Activated CD8-positive, alpha-beta T cell treated with anti-CD3 and anti-CD28 coated beads, Interleukin-2, amount 10 ng/mL, durations not matched to agents 7 days and 5 days (primary cell): ENCODE results near the gene AAGAB. TPM values are rescaled to one million over a fixed set of nuclear protein-coding genes. Genes with fewer than 3 reads are reported as not detected.

ENCODE experiments used
- ATAC-seq: fragments of 150-1000 bp; cut with Tn5 transposase; one replicate; pipeline ENCODE4 v1.10.0; 2021; ENCODE audit warnings: moderate library complexity
- CTCF ChIA-PET: fragments of 350-600 bp; sonication (Branson Sonifier 250); formaldehyde crosslinking; loops from one replicate; lab custom pipeline; 2021; ENCODE audit warnings: antibody characterized with exemption; lab: Charles Lee
- POLR2A ChIA-PET: fragments of 350-600 bp; sonication (Branson Sonifier 250); formaldehyde crosslinking; loops from one replicate; lab custom pipeline; 2021; ENCODE audit warnings: antibody characterized with exemption; lab: Charles Lee
- DNase-seq: peaks from one replicate; pipeline ENCODE4 v3.0.0-alpha.2; 2020
- H3K27ac Mint-ChIP-seq: one replicate; pipeline ENCODE4 v1.8.0; 2021; ENCODE audit warnings: mild to moderate bottlenecking, mixed read lengths
- H3K27me3 Mint-ChIP-seq: one replicate; pipeline ENCODE4 v1.8.0; 2021; ENCODE audit warnings: low read depth, mixed read lengths
- H3K36me3 Mint-ChIP-seq: one replicate; pipeline ENCODE4 v1.8.0; 2021; ENCODE audit warnings: low read depth, mixed read lengths
- H3K4me1 Mint-ChIP-seq: one replicate; pipeline ENCODE4 v1.8.0; 2021; ENCODE audit warnings: low read depth, mixed read lengths
- H3K4me3 Mint-ChIP-seq: one replicate; pipeline ENCODE4 v1.8.0; 2021; ENCODE audit warnings: mild to moderate bottlenecking, mixed read lengths
- H3K9me3 Mint-ChIP-seq: one replicate; pipeline ENCODE4 v1.8.0; 2022; ENCODE audit warnings: mixed read lengths; ENCODE audit not compliant: insufficient read depth
- total RNA-seq, 2 experiments: library from RNA; stranded (reverse); gene quantifications; one replicate each; pipeline ENCODE4 v1.2.3, GENCODE V29; 2021

The AAGAB gene
- total RNA-seq, 2 experiments from 2014 or later, result 57.2 TPM

DNA sequence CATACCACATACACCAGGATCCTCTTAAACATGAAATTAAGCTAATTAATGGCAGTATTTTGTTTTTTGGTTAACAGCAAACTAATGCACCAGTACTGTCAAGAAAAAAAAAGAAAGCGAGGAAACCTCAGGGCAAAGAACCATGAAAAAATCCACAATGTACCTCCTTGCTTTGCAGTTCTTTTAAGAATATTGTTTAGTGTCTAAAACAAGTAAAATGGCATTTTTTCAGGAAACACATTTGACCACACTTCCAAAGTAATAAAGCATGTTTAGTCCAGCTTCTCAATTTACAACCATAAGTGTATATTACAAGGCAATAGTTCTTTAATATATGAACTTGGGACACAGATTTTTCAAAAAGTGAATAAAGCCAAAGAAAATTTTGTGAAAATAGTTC, 26.6 kb downstream of the AAGAB start:
- POLR2A ChIA-PET, result no interaction called here
- H3K36me3 Mint-ChIP-seq, result peaks cover 52% of the 10 kb centered on the region

GRCh38 chr15:67227431-67227830, 27.0 kb downstream of the AAGAB start:
- DNase-seq, result no peak
- Mint-ChIP-seq H3K36me3 (peaks cover 49% of the 10 kb centered on the region), H3K4me1 (peaks cover 17% of the 10 kb centered on the region), H3K4me3 (no peak overlapping the region), H3K27ac (no peak overlapping the region), H3K27me3 (no peaks in the 10 kb centered on the region), H3K9me3 (no peaks in the 10 kb centered on the region)
- POLR2A ChIA-PET, result no interaction called here
- CTCF ChIA-PET, result interaction anchor here (2.9 kb wide), 1 partner anchor 13 kb away, joined by 9 read pairs; no protein-coding TSS in a partner anchor
- ATAC-seq, result no peak

More for the DNA sequence above, 26.6 kb downstream of the AAGAB start:
- CTCF ChIA-PET, result interaction anchor here (2.9 kb wide), 1 partner anchor 12 kb away, joined by 9 read pairs; no protein-coding TSS in a partner anchor
- peaks cover 17% of the 10 kb centered on the region for H3K4me1 Mint-ChIP-seq
- H3K27ac Mint-ChIP-seq, result no peak overlapping the region
- no peak overlapping the region for H3K4me3 Mint-ChIP-seq
- no peaks in the 10 kb centered on the region for H3K9me3 Mint-ChIP-seq
- H3K27me3 Mint-ChIP-seq, result no peaks in the 10 kb centered on the region
- no peak for DNase-seq
- no peak for ATAC-seq

DNA sequence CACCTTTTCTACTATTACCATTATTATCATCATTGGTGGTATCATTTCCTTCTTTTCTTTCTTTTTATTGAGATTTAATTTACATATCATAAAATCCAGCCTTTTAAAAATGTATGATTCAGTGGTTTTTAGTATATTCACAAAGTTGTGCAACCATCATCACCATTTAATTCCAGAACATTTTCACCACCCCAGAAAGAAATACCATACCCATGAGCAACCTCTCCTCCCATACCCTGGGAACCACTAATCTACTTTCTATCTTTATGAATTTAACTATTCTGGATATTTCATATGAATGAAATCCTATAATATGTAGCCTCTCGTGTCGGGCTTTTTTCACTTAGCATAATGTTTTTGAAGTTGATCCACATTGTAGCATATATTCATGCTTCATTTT, 29.1 kb downstream of the AAGAB start:
- peaks cover 17% of the 10 kb centered on the region for H3K4me1 Mint-ChIP-seq
- no peaks in the 10 kb centered on the region for H3K9me3 Mint-ChIP-seq
- H3K36me3 Mint-ChIP-seq, result peaks cover 35% of the 10 kb centered on the region
- ATAC-seq (no peak), DNase-seq (no peak)
- H3K27ac Mint-ChIP-seq, result no peak overlapping the region
- no peak overlapping the region for H3K4me3 Mint-ChIP-seq
- ChIA-PET CTCF (no interaction called here), POLR2A (no interaction called here)
- H3K27me3 Mint-ChIP-seq, result no peaks in the 10 kb centered on the region

GRCh38 chr15:67224889-67225288, 29.6 kb downstream of the AAGAB start:
- H3K36me3 Mint-ChIP-seq, result peaks cover 34% of the 10 kb centered on the region
- no peak overlapping the region for H3K27ac Mint-ChIP-seq
- DNase-seq, result no peak
- H3K4me1 Mint-ChIP-seq, result peaks cover 17% of the 10 kb centered on the region
- no peak for ATAC-seq
- no peaks in the 10 kb centered on the region for H3K9me3 Mint-ChIP-seq
- no peak overlapping the region for H3K4me3 Mint-ChIP-seq
- ChIA-PET POLR2A (no interaction called here), CTCF (no interaction called here)
- H3K27me3 Mint-ChIP-seq, result no peaks in the 10 kb centered on the region

DNA sequence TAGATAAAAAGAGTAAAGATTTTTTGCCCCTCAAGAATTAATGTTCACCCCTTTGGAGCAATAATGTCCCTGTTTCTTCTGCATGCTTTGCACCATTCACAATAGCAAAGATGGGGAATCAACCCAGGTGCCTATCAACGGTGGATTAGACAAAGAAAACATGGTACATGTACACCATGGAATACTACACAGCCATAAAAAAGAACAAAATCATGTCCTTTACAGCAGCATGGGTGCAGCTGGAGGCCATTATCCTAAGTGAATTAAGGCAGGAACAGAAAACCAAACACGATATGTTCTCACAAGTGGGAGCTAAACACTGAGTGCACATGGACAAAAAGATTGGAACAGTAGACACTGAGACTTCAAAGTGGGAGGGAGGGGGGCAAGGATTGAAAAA, 35.2 kb downstream of the AAGAB start:
- POLR2A ChIA-PET, result no interaction called here

DNA sequence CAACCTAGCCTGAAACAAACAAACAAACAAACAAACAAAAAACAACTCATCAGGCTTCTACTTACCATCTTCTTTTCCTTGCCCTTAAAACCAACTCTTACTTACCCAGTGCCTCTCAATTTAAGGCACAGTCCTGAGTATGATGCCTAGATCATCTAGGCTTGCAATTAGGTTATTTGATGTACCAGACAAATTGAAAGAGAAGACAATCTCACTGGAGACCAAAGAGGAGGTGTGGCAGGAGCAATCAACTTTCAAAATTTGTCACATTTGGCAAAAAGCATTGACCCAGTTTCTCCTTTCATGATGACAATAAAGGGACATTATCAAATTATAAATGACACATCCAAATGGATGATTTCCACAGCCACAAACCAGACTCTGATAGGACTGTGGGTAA, 36.0 kb downstream of the AAGAB start:
- H3K27me3 Mint-ChIP-seq, result no peaks in the 10 kb centered on the region
- no peaks in the 10 kb centered on the region for H3K4me1 Mint-ChIP-seq
- H3K36me3 Mint-ChIP-seq, result peaks cover 33% of the 10 kb centered on the region
- no peaks in the 10 kb centered on the region for H3K9me3 Mint-ChIP-seq
- ATAC-seq (no peak), DNase-seq (no peak)
- H3K4me3 Mint-ChIP-seq, result no peak overlapping the region
- ChIA-PET POLR2A (no interaction called here), CTCF (no interaction called here)
- no peak overlapping the region for H3K27ac Mint-ChIP-seq

More for the DNA sequence above, 35.2 kb downstream of the AAGAB start:
- Mint-ChIP-seq H3K27ac (no peak overlapping the region), H3K4me3 (no peak overlapping the region), H3K36me3 (peaks cover 33% of the 10 kb centered on the region), H3K9me3 (no peaks in the 10 kb centered on the region), H3K27me3 (no peaks in the 10 kb centered on the region), H3K4me1 (no peaks in the 10 kb centered on the region)
- DNase-seq, result no peak
- CTCF ChIA-PET, result no interaction called here
- no peak for ATAC-seq

DNA sequence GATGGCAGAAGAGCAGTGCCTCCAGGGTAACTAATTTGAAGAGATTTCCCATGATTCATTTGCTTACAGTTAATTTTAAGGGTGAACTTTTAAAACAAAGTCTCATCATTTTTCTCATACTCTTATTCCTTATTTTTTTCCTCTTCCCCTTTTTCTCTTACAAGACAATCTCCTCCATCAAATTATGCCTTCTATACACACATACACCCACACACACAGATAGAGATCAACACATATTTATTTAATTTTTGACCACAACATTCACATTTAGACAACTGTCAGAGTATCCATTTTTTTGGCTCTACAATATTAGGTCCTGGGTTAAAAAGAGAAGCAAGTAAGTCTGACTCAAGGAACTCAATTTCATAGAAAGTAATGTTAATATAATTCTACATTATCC, 37.6 kb downstream of the AAGAB start:
- H3K27ac Mint-ChIP-seq, result no peak overlapping the region
- no peak overlapping the region for H3K4me3 Mint-ChIP-seq
- ChIA-PET POLR2A (no interaction called here), CTCF (no interaction called here)
- no peaks in the 10 kb centered on the region for H3K9me3 Mint-ChIP-seq
- no peaks in the 10 kb centered on the region for H3K4me1 Mint-ChIP-seq
- peaks cover 34% of the 10 kb centered on the region for H3K36me3 Mint-ChIP-seq
- DNase-seq (no peak), ATAC-seq (no peak)
- no peaks in the 10 kb centered on the region for H3K27me3 Mint-ChIP-seq

GRCh38 chr15:67215102-67215501, 39.4 kb downstream of the AAGAB start:
- no peak for ATAC-seq
- Mint-ChIP-seq H3K9me3 (no peaks in the 10 kb centered on the region), H3K27me3 (no peaks in the 10 kb centered on the region), H3K4me3 (no peak overlapping the region), H3K36me3 (peaks cover 33% of the 10 kb centered on the region), H3K4me1 (no peaks in the 10 kb centered on the region), H3K27ac (no peak overlapping the region)
- ChIA-PET POLR2A (no interaction called here), CTCF (no interaction called here)
- no peak for DNase-seq

- no peaks in the 10 kb centered on the region for H3K27me3 Mint-ChIP-seq
- ATAC-seq, result no peak
- peaks cover 26% of the 10 kb centered on the region for H3K36me3 Mint-ChIP-seq
- ChIA-PET POLR2A (no interaction called here), CTCF (no interaction called here)
- no peak overlapping the region for H3K27ac Mint-ChIP-seq
- no peak overlapping the region for H3K4me3 Mint-ChIP-seq
- H3K4me1 Mint-ChIP-seq, result no peaks in the 10 kb centered on the region
- DNase-seq, result no peak
- H3K9me3 Mint-ChIP-seq, result no peaks in the 10 kb centered on the region
These were observed 41.6 kb downstream of the AAGAB start for GRCh38 chr15:67212684-67213367.

- Mint-ChIP-seq H3K27me3 (no peaks in the 10 kb centered on the region), H3K36me3 (peaks cover 25% of the 10 kb centered on the region), H3K4me1 (no peaks in the 10 kb centered on the region), H3K4me3 (no peak overlapping the region), H3K27ac (no peak overlapping the region), H3K9me3 (no peaks in the 10 kb centered on the region)
- DNase-seq, result no peak
- POLR2A ChIA-PET, result no interaction called here
- ATAC-seq, result no peak
- CTCF ChIA-PET, result no interaction called here
These were observed 43.8 kb downstream of the AAGAB start for GRCh38 chr15:67210555-67211168.

DNA sequence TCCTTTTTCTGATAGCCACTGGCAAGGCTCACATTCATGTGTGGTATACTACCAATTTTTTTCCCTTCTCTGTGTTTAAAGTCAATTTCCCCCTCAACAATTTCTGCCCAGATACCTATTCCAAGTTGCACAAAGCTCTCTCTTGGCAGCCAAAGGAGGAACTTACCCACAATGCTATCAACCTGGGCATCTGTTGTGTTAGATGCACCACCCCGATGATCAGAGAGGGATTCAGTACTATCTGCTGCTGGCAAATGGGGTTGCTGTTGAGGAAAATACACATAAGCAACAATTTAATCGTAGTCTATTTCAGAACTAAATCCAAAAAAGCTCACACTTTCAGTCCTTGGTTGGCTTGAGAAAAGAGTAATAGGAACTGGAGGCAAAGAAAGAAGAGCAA, 46.1 kb downstream of the AAGAB start:
- Mint-ChIP-seq H3K36me3 (peaks cover 35% of the 10 kb centered on the region), H3K27ac (no peak overlapping the region), H3K4me3 (no peak overlapping the region), H3K9me3 (no peaks in the 10 kb centered on the region), H3K4me1 (no peaks in the 10 kb centered on the region), H3K27me3 (no peaks in the 10 kb centered on the region)
- ChIA-PET POLR2A (interaction anchor here (1.0 kb wide), 1 partner anchor 80 kb away, joined by 3 read pairs; no protein-coding TSS in a partner anchor), CTCF (no interaction called here)
- no peak for ATAC-seq
- DNase-seq, result no peak

DNA sequence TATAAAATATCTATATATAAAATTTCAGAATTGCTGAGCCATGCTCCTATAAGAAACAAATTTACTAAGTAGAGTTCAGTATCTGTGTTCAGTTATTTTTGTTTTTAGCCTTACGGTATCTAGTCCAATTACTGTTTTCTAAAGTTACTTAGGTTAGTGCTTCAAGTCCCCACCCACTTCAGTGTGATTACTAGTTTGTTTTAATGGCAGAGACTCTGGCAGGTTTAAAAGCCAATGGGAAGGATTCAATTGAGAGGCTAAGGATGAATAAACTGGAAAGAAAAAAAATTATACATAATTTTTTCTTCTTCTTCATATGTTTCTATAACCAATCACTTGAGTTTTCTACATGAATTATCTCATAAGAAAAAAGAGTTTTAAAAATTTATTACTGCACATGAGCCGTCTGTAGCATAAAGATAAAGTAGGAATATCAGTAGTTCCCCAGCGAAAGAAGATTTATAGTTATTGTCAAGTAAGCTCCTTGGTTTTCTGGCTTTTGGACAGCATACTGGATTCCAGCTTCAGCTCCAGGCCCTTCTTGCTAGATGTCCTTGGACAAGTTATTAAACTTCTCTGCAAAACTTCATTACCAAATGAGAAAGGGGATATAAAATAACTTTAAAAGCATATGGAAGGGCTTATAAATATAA, 46.8 kb downstream of the AAGAB start:
- DNase-seq, result no peak
- Mint-ChIP-seq H3K36me3 (peaks cover 40% of the 10 kb centered on the region), H3K4me3 (no peak overlapping the region), H3K27me3 (no peaks in the 10 kb centered on the region), H3K4me1 (no peaks in the 10 kb centered on the region), H3K9me3 (no peaks in the 10 kb centered on the region), H3K27ac (no peak overlapping the region)
- CTCF ChIA-PET, result no interaction called here
- no peak for ATAC-seq
- POLR2A ChIA-PET, result no interaction called here
